Parathyroid adenoma (tissue), 2 donors: ENCODE results near the gene KRT17.

ENCODE experiments used
- H2AFZ ChIP-seq: fragments of 300-600 bp; sonication (generic); one replicate; pipeline ENCODE4 v1.7.0; 2017; ENCODE audit warnings: antibody characterized with exemption, mild to moderate bottlenecking
- H3K27ac ChIP-seq: fragments of 300-600 bp; sonication (generic); one replicate; pipeline ENCODE4 v1.7.0; 2017
- H3K27me3 ChIP-seq: fragments of 300-600 bp; sonication (generic); one replicate; pipeline ENCODE4 v1.7.0; 2017; ENCODE audit warnings: low read length; ENCODE audit not compliant: control insufficient read depth, insufficient read depth
- H3K36me3 ChIP-seq: fragments of 300-600 bp; sonication (generic); one replicate; pipeline ENCODE4 v1.7.0; 2017; ENCODE audit warnings: low read length; ENCODE audit not compliant: control insufficient read depth, insufficient read depth
- H3K4me1 ChIP-seq: fragments of 300-600 bp; sonication (generic); one replicate; pipeline ENCODE4 v1.7.0; 2017; ENCODE audit warnings: control low read depth
- H3K4me2 ChIP-seq: fragments of 300-600 bp; sonication (generic); one replicate; pipeline ENCODE4 v1.7.0; 2017; ENCODE audit warnings: low read length
- H3K4me3 ChIP-seq: fragments of 300-600 bp; sonication (generic); one replicate; pipeline ENCODE4 v1.7.0; 2017; ENCODE audit warnings: low read depth, low read length
- H3K79me2 ChIP-seq: fragments of 300-600 bp; sonication (generic); one replicate; pipeline ENCODE4 v1.7.0; 2017; ENCODE audit warnings: control low read depth
- H3K9ac ChIP-seq: fragments of 300-600 bp; sonication (generic); one replicate; pipeline ENCODE4 v1.7.0; 2017; ENCODE audit warnings: mild to moderate bottlenecking
- H3K9me3 ChIP-seq: fragments of 300-600 bp; sonication (generic); one replicate; pipeline ENCODE4 v1.7.0; 2017; ENCODE audit warnings: low read length; ENCODE audit not compliant: control insufficient read depth
- CTCF ChIP-seq: fragments of 300-600 bp; sonication (generic); IDR thresholded peaks from one replicate; pipeline ENCODE4 v1.7.0; 2017; ENCODE audit warnings: antibody characterized with exemption, mild to moderate bottlenecking
- donor health status: primary hyperparathyroidism.

KRT17 gene

DNA sequence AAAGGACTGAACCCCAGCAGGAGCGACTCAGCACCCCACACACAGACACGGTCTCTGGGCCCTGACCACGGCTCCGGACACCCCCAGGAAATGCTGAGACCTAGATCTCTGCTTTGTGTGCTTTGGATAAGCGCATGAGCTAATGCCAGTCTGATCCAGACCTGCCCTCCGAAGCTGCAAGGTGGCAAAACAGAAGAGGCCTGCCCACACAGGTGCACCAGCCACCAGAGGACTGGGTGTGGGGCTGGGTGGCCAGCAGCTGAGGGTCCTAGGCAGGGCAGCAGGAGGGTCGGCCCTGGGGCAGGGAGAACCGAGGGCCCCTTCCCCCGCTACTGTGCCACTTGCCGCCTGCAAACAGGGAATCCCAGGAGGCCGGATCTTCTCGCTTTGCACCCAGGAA is 33.6 kb upstream of the KRT17 start:
- no peak overlapping the region for H3K4me2 ChIP-seq
- H3K36me3 ChIP-seq = no peaks in the 10 kb centered on the region
- H3K27me3 ChIP-seq = no peaks in the 10 kb centered on the region
- H3K27ac ChIP-seq = peak overlapping the region; percentile 11
- no peaks in the 10 kb centered on the region for H3K9me3 ChIP-seq
- no peak overlapping the region for H2AFZ ChIP-seq
- no peak overlapping the region for H3K4me3 ChIP-seq
- H3K9ac ChIP-seq = no peak overlapping the region
- TF ChIP-seq CTCF = no peak
- peaks cover 43% of the 10 kb centered on the region for H3K4me1 ChIP-seq
- no peaks in the 10 kb centered on the region for H3K79me2 ChIP-seq

GRCh38 chr17:41657176-41657754 is 32.9 kb upstream of the KRT17 start:
- no peak overlapping the region for H3K4me2 ChIP-seq
- no peaks in the 10 kb centered on the region for H3K36me3 ChIP-seq
- H3K9ac ChIP-seq = no peak overlapping the region
- no peak for TF ChIP-seq CTCF
- no peak overlapping the region for H3K4me3 ChIP-seq
- no peak overlapping the region for H2AFZ ChIP-seq
- peaks cover 46% of the 10 kb centered on the region for H3K4me1 ChIP-seq
- H3K79me2 ChIP-seq = no peaks in the 10 kb centered on the region
- no peaks in the 10 kb centered on the region for H3K27me3 ChIP-seq
- H3K27ac ChIP-seq = peak overlapping the region; percentile 99
- no peaks in the 10 kb centered on the region for H3K9me3 ChIP-seq

DNA sequence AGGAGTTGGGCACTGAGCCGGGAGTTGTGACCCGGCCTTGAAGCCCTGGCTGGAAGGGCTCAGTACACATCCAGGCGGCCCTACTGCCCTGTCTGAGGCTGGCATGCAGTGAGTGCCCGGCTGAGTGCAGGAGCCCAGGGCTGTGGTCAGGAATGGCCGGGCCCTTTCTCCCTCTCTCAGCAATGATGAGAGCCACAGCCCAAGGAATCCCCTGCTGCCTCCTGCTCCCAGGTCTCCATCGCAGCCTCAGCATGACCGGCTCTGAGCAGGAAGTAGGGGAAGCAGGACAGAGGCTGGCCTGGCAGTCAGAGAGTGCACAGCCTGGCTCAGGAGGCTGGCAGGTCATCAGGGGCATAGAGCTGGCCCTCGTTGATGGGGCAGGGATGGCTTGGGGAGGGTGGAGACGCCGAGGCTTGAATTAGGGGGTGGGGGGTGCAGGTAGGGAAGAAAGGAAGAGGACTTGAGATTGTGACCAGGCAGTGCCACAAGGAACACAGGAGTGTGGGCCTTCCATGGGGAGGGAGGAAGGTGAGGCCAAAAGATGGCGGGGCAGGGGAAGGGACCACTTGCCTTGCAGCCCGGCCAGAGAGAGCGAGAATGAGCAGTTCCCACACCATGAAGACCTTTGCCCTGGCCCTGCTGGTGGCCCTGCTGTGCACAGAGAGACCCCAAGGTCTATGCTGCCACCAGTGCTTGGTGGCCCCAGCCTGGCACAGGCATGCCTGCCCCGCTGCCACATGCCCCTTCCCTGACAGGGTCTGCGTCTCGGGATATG is 32.1 kb upstream of the KRT17 start:
- Histone ChIP-seq H3K79me2 (no peaks in the 10 kb centered on the region), H3K4me2 (peak overlapping the region; percentile 28), H3K4me3 (no peak overlapping the region), H3K9ac (peak overlapping the region; percentile 51), H3K4me1 (peaks cover 53% of the 10 kb centered on the region), H3K27me3 (no peaks in the 10 kb centered on the region), H3K36me3 (no peaks in the 10 kb centered on the region), H3K9me3 (no peaks in the 10 kb centered on the region), H2AFZ (peak overlapping the region; percentile 94), H3K27ac (peak overlapping the region; percentile 99)
- no peak for TF ChIP-seq CTCF

GRCh38 chr17:41655611-41656111 is 31.3 kb upstream of the KRT17 start:
- no peaks in the 10 kb centered on the region for H3K36me3 ChIP-seq
- H3K27me3 ChIP-seq = no peaks in the 10 kb centered on the region
- TF ChIP-seq CTCF = no peak
- H3K9me3 ChIP-seq = no peaks in the 10 kb centered on the region
- H2AFZ ChIP-seq = peak overlapping the region; percentile 94
- H3K4me2 ChIP-seq = peak overlapping the region; percentile 28
- peak overlapping the region; percentile 99 for H3K27ac ChIP-seq
- no peaks in the 10 kb centered on the region for H3K79me2 ChIP-seq
- no peak overlapping the region for H3K4me3 ChIP-seq
- peaks cover 56% of the 10 kb centered on the region for H3K4me1 ChIP-seq
- H3K9ac ChIP-seq = peak overlapping the region; percentile 51
